ENCODE measurements around the gene EIF2D.

Gene EIF2D

DNA sequence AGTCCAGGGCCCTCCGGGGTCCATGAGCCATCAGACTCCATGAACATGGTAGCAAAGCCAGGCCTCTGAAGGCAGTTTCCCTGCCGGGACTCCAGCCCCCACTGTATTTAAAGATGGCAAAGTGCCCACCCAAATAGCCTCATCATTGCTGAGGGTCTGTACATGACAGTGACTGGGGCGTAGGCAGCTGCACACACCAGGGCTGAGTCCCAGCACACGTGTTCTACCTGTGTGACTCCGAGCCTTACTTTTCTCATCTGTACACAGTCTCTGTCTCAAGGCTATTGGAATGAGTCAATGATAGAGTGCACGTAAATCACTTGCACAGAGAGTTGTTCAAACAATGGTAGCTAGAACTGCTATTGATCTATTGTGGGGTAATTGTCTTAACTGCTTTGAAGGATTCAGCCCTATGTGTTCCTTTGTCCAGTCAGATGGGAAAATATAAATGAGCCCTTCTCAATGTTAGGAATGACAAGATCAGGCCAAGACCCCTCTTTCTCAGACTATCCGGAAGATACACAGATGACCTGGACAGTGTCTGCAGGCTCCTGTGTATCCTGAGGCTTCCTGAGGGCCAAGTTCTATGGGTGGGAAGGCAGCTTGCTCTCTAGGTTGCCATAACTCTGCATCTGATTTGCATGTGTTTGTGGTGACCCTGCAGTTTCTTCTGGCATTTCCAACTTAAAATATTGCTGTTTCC is 56.1 kb downstream of the EIF2D start:
- Histone ChIP-seq H3K4me3 (ENCODE audit: low read depth, low read length) (peak overlapping the region; percentile 56; the same call in 1 of the 2 replicates), H3K9me3 (ENCODE audit: severe bottlenecking) (no peaks in the 10 kb centered on the region), H3K27me3 (ENCODE audit: insufficient read depth, low read depth, severe bottlenecking) (no peaks in the 10 kb centered on the region), H3K27ac (no peak overlapping the region), H3K36me3 (no peaks in the 10 kb centered on the region; the same call in 1 of the 2 replicates)
- TF ChIP-seq, protein P1, sequence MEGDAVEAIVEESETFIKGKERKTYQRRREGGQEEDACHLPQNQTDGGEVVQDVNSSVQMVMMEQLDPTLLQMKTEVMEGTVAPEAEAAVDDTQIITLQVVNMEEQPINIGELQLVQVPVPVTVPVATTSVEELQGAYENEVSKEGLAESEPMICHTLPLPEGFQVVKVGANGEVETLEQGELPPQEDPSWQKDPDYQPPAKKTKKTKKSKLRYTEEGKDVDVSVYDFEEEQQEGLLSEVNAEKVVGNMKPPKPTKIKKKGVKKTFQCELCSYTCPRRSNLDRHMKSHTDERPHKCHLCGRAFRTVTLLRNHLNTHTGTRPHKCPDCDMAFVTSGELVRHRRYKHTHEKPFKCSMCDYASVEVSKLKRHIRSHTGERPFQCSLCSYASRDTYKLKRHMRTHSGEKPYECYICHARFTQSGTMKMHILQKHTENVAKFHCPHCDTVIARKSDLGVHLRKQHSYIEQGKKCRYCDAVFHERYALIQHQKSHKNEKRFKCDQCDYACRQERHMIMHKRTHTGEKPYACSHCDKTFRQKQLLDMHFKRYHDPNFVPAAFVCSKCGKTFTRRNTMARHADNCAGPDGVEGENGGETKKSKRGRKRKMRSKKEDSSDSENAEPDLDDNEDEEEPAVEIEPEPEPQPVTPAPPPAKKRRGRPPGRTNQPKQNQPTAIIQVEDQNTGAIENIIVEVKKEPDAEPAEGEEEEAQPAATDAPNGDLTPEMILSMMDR (IDR thresholded peaks at IDR 0.05; ENCODE audit: low read depth, low read length): no peak
- DNase-seq: no peak

DNA sequence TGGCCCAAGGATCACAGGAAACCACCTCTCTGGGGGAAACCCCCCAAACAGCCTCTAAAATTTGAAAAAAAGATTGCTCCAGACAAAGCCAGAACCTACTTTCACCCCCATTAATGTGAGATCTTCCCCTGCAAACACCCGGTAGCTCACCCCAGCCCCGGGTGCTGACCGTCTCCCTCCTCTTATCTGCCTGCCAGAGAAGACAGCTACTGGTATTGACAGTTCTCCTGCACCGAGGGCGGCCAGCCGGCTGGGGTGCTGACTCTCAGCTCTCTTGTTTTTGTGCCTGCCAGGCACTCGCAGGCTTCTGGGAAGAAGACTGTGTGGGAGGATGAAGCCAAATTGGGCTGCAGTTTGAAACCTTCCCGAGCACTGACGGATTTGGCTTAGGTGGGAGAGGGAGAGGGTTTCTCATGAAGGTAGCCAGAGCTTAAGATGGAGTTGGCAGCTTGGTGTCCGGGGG is 56.8 kb downstream of the EIF2D start:
- no peak overlapping the region for H3K4me3 ChIP-seq (ENCODE audit: low read depth, low read length)
- TF ChIP-seq, protein P1 (IDR thresholded peaks at IDR 0.05; ENCODE audit: low read depth, low read length): no peak
- no peaks in the 10 kb centered on the region for H3K36me3 ChIP-seq
- no peaks in the 10 kb centered on the region for H3K9me3 ChIP-seq (ENCODE audit: severe bottlenecking)
- no peak overlapping the region for H3K27ac ChIP-seq
- no peaks in the 10 kb centered on the region for H3K27me3 ChIP-seq (ENCODE audit: insufficient read depth, low read depth, severe bottlenecking)
- DNase-seq: no peak

DNA sequence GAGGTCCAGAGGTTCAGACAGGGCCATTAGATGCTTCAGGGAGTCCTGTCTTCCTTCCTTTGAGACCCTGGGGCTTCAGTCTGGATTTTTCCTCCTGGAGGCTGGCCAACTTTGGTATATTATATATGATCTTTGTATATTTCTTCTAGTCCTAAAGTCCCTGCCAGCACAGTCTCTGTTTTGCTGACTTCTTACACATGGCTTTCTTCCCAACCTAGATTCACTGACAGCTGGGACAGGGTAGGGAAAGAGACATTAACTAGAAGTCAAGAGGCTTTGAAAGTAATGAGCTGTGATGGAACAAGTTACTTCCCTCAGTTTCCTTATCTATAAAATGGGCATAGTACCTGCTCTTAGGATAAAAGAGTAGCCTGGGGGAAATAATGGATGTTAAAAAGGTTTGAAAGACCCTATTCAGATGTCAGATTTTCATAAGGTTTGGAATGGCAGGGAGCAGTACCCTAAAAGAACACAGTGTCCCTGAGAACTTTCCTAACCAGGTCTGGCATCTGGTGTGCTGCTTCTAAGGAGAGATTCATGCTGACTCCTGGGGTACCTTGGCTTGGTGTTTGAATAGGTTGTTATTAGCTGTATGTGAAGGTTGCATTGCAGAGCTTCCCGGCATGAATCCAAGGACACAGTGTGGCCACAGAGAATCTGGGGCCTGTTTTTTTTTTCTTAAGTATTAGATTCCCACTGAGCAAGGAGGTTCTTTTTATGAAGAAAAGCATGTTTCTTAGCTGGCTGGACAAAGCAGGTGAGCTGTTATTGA is 57.4 kb downstream of the EIF2D start:
- no peak for DNase-seq
- Histone ChIP-seq H3K27me3 (ENCODE audit: insufficient read depth, low read depth, severe bottlenecking) (no peaks in the 10 kb centered on the region), H3K27ac (no peak overlapping the region), H3K36me3 (no peaks in the 10 kb centered on the region), H3K4me3 (ENCODE audit: low read depth, low read length) (no peak overlapping the region), H3K9me3 (ENCODE audit: severe bottlenecking) (no peaks in the 10 kb centered on the region)
- TF ChIP-seq, protein P1 (IDR thresholded peaks at IDR 0.05; ENCODE audit: low read depth, low read length): no peak

DNA sequence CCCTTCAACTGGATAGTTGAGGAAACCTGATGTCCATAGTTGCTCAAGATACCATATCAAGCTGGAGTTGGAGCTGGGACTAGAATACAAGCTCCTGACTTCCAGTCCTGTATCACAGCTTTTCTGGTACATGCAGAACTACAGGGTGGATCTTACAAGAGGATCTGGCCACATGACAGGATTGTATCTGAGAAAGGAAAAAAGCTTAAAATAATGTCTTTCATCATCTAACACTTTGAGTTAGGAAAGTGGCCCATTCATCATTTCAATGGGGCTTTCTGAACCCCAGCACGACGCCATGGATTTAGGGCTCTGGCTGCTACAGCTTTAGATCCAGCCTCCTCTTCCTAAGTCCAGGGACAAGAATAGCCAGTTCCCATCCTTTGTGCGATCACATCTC is 58.1 kb downstream of the EIF2D start:
- Histone ChIP-seq H3K4me3 (ENCODE audit: low read depth, low read length) (no peak overlapping the region), H3K36me3 (no peaks in the 10 kb centered on the region; the same call in 1 of the 2 replicates), H3K9me3 (ENCODE audit: severe bottlenecking) (no peaks in the 10 kb centered on the region), H3K27me3 (ENCODE audit: insufficient read depth, low read depth, severe bottlenecking) (no peaks in the 10 kb centered on the region), H3K27ac (no peak overlapping the region)
- no peak for DNase-seq
- TF ChIP-seq, protein P1 (IDR thresholded peaks at IDR 0.05; ENCODE audit: low read depth, low read length): no peak

DNA sequence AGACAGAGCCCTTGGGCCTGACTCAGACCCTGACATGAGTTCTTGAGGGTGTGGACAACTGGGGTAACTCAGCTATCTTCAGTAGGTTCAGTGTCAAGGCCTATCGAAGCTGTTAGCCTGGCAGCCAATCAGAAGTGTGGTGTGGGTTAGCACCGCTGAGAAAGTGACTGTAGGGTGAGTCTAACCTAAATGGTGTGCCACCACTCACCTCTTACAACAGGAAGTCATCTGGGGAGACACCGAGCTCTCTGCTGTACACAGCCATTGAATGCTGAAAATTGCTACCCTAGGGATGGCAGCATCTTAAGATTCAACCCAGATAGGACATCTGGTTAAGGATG is 60.3 kb downstream of the EIF2D start:
- no peak for DNase-seq
- Histone ChIP-seq H3K36me3 (no peaks in the 10 kb centered on the region; the same call in 1 of the 2 replicates), H3K27ac (no peak overlapping the region), H3K27me3 (ENCODE audit: insufficient read depth, low read depth, severe bottlenecking) (no peaks in the 10 kb centered on the region), H3K4me3 (ENCODE audit: low read depth, low read length) (no peak overlapping the region), H3K9me3 (ENCODE audit: severe bottlenecking) (no peaks in the 10 kb centered on the region)
- TF ChIP-seq, protein P1 (IDR thresholded peaks at IDR 0.05; ENCODE audit: low read depth, low read length): no peak
